CD4-positive, alpha-beta T cell (primary cell): Measurements from ENCODE around the gene MYL10. TPM values are rescaled to one million over a fixed set of nuclear protein-coding genes. Genes with fewer than 3 reads are reported as not detected.
"Not testable (repeated sequence)": the region's sequence is repeated elsewhere in the genome, so short reads cannot be mapped to it uniquely, and the experiment has no call there.

Experiments
- ATAC-seq: fragments of 200-7000 bp; cut with Tn5 transposase; one replicate; pipeline ENCODE4 v1.10.0; 2022; ENCODE audit warnings: mild to moderate bottlenecking; ENCODE audit not compliant: poor library complexity
- CTCF ChIA-PET: fragments of 350-600 bp; sonication (Branson Sonifier 250); formaldehyde crosslinking; loops from one replicate; lab custom pipeline; 2021; ENCODE audit warnings: antibody characterized with exemption, inconsistent platforms; lab: Charles Lee
- POLR2A ChIA-PET: fragments of 350-600 bp; sonication (Branson Sonifier 250); formaldehyde crosslinking; loops from one replicate; lab custom pipeline; 2021; ENCODE audit warnings: antibody characterized with exemption, inconsistent platforms; lab: Charles Lee
- DNase-seq, 14 experiments: peaks; one replicate each; pipeline ENCODE4 v3.0.0-alpha.2; 2013 to 2020; ENCODE audit warnings: mixed read lengths in 2 of 14
- H3K27ac ChIP-seq, 2 donors: one replicate each; pipeline versions ENCODE4 v1.5.1 to v1.7.0; 2013; ENCODE audit warnings: low read length in 2 of 2, low read depth in 1 of 2, mild to moderate bottlenecking in 1 of 2
- H3K27me3 ChIP-seq, 2 experiments: 1 replicate in 1 of 2; 2 replicates in 1 of 2; pipeline versions ENCODE4 v1.6.1 to v1.7.0; 2013; ENCODE audit warnings: low read length in 2 of 2, control low read depth in 1 of 2, mild to moderate bottlenecking in 1 of 2, moderate library complexity in 1 of 2; ENCODE audit not compliant: insufficient read depth in 2 of 2, control insufficient read depth in 1 of 2
- H3K36me3 ChIP-seq: one replicate; pipeline ENCODE4 v1.6.1; 2013; ENCODE audit warnings: low read length, control low read depth; ENCODE audit not compliant: insufficient read depth
- H3K4me1 ChIP-seq: one replicate; pipeline ENCODE4 v1.6.1; 2013; ENCODE audit warnings: low read length, control low read depth; ENCODE audit not compliant: insufficient read depth
- H3K4me3 ChIP-seq: one replicate; pipeline ENCODE4 v1.5.1; 2013; ENCODE audit warnings: mild to moderate bottlenecking, low read length, moderate library complexity
- H3K9me3 ChIP-seq, 2 experiments: 1 replicate in 1 of 2; 2 replicates in 1 of 2; pipeline versions ENCODE4 v1.6.1 to v1.7.0; 2013; ENCODE audit warnings: low read length in 2 of 2, mild to moderate bottlenecking in 2 of 2, control low read depth in 1 of 2, moderate library complexity in 1 of 2; ENCODE audit not compliant: control insufficient read depth in 1 of 2, insufficient read depth in 1 of 2
- H3K27ac Mint-ChIP-seq: one replicate; pipeline ENCODE4 v1.8.0; 2020; ENCODE audit warnings: mixed read lengths
- H3K27me3 Mint-ChIP-seq: one replicate; pipeline ENCODE4 v1.8.0; 2021; ENCODE audit warnings: mixed read lengths
- H3K36me3 Mint-ChIP-seq: one replicate; pipeline ENCODE4 v1.8.0; 2021; ENCODE audit warnings: low read depth, mixed read lengths
- H3K4me1 Mint-ChIP-seq: one replicate; pipeline ENCODE4 v1.8.0; 2021; ENCODE audit warnings: low read depth, mixed read lengths
- H3K4me3 Mint-ChIP-seq: one replicate; pipeline ENCODE4 v1.8.0; 2020; ENCODE audit warnings: mild to moderate bottlenecking, mixed read lengths
- H3K9me3 Mint-ChIP-seq: one replicate; pipeline ENCODE4 v1.8.0; 2020; ENCODE audit warnings: mixed read lengths
- CTCF ChIP-seq: fragments of 200-600 bp; IDR thresholded peaks from one replicate; pipeline ENCODE4 v1.8.0; 2022; ENCODE audit warnings: antibody characterized with exemption, mild to moderate bottlenecking
- intact Hi-C, 2 experiments: fragments of 100-400 bp; cut with DNase I in 1 of 2; cut with micrococcal nuclease in 1 of 2; formaldehyde crosslinking; loops; one replicate each; pipeline versions ENCODE4 v1.15.1 to v1.9.0; 2023 to 2025; cut with DNase I, micrococcal nuclease
- total RNA-seq, 174 experiments: library from RNA in 2 of 174; stranded (reverse) in 2 of 174; gene quantifications; one replicate each; pipeline ENCODE4 v1.2.3 and lab custom pipeline; 2021 to 2026

The MYL10 gene
- total RNA-seq, 2 experiments from 2014 or later: not detected

- Mint-ChIP-seq H3K36me3 (no peaks in the 10 kb centered on the region), H3K27ac (no peak overlapping the region), H3K27me3 (peaks cover 10% of the 10 kb centered on the region), H3K9me3 (no peaks in the 10 kb centered on the region), H3K4me1 (no peaks in the 10 kb centered on the region), H3K4me3 (no peak overlapping the region)
- Histone ChIP-seq H3K27ac (no peak overlapping the region), H3K27me3 (peaks cover 0 to 2% of the 10 kb centered on the region in 2 experiments), H3K9me3 (no peaks in the 10 kb centered on the region), H3K4me3 (no peak overlapping the region), H3K36me3 (no peaks in the 10 kb centered on the region), H3K4me1 (no peaks in the 10 kb centered on the region)
- no peak for TF ChIP-seq CTCF
- intact Hi-C loops: no loop called here
- no peak for ATAC-seq
- no peak for DNase-seq
- ChIA-PET CTCF (no interaction called here), POLR2A (no interaction called here)
Observed at GRCh38 chr7:101645951-101646350, 16.9 kb upstream of the MYL10 start.

- H3K27me3 Mint-ChIP-seq: peaks cover 7% of the 10 kb centered on the region
- ChIA-PET CTCF (no interaction called here), POLR2A (interaction anchor here (0.9 kb wide), 1 partner anchor 1914 kb away, joined by 3 read pairs; no protein-coding TSS in a partner anchor)
- Histone ChIP-seq H3K9me3 (no peaks in the 10 kb centered on the region), H3K4me3 (no peak overlapping the region), H3K4me1 (no peaks in the 10 kb centered on the region), H3K36me3 (no peaks in the 10 kb centered on the region), H3K27me3 (no peaks in the 10 kb centered on the region), H3K27ac (no peak overlapping the region)
- no peak overlapping the region for H3K4me3 Mint-ChIP-seq
- intact Hi-C loops: no loop called here
- DNase-seq: no peak
- no peak overlapping the region for H3K27ac Mint-ChIP-seq
- ATAC-seq: no peak
- H3K4me1 Mint-ChIP-seq: no peaks in the 10 kb centered on the region
- no peak for TF ChIP-seq CTCF
- no peaks in the 10 kb centered on the region for H3K36me3 Mint-ChIP-seq
- no peaks in the 10 kb centered on the region for H3K9me3 Mint-ChIP-seq
Observed at GRCh38 chr7:101644879-101645278, 15.8 kb upstream of the MYL10 start.

GRCh38 chr7:101639127-101639526, 10.0 kb upstream of the MYL10 start:
- H3K9me3 Mint-ChIP-seq, H3K36me3 Mint-ChIP-seq, H3K4me3 ChIP-seq, H3K27me3 ChIP-seq, H3K4me3 Mint-ChIP-seq, H3K36me3 ChIP-seq, CTCF ChIA-PET, ATAC-seq, H3K27ac ChIP-seq, H3K27me3 Mint-ChIP-seq, intact Hi-C loops, H3K9me3 ChIP-seq, H3K27ac Mint-ChIP-seq, H3K4me1 ChIP-seq, POLR2A ChIA-PET, DNase-seq, H3K4me1 Mint-ChIP-seq: not testable (repeated sequence)
